ENCODE measurements around the gene NOC4L.

Gene NOC4L

GRCh38 chr12:132166801-132167591, 22.7 kb downstream of the NOC4L start:
- Histone ChIP-seq H3K4me3 (peak overlapping the region; percentile 36; the same call in 1 of the 2 replicates), H4K20me1 (peaks cover 26% of the 10 kb centered on the region), H3K27me3 (peaks cover 21% of the 10 kb centered on the region), H3K4me2 (peak overlapping the region; percentile 93), H3K36me3 (no peaks in the 10 kb centered on the region), H3K9me3 (no peaks in the 10 kb centered on the region), H3K27ac (peak overlapping the region; percentile 65), H3K4me1 (peaks cover 72% of the 10 kb centered on the region), H3K9ac (no peak overlapping the region)
- no peak for TF ChIP-seq Cebpa-rat (IDR thresholded peaks at IDR 0.05)

- peak overlapping the region; percentile 40; the same call in 1 of the 2 replicates for H3K9ac ChIP-seq
- no peak for TF ChIP-seq Cebpa-rat (IDR thresholded peaks at IDR 0.05)
- H3K4me1 ChIP-seq: peaks cover 72% of the 10 kb centered on the region
- H3K4me2 ChIP-seq: peak overlapping the region; percentile 93
- no peaks in the 10 kb centered on the region for H3K36me3 ChIP-seq
- H3K27ac ChIP-seq: peak overlapping the region; percentile 65
- peaks cover 20% of the 10 kb centered on the region for H4K20me1 ChIP-seq
- H3K4me3 ChIP-seq: peak overlapping the region; percentile 36
- no peaks in the 10 kb centered on the region for H3K9me3 ChIP-seq
- peaks cover 18% of the 10 kb centered on the region for H3K27me3 ChIP-seq
Observed at GRCh38 chr12:132167611-132168310, 23.5 kb downstream of the NOC4L start.

- peak overlapping the region; percentile 93 for H3K4me2 ChIP-seq
- H3K36me3 ChIP-seq: no peaks in the 10 kb centered on the region
- peaks cover 17% of the 10 kb centered on the region for H3K27me3 ChIP-seq
- H3K4me3 ChIP-seq: no peak overlapping the region
- peak overlapping the region; percentile 40; the same call in 1 of the 2 replicates for H3K9ac ChIP-seq
- TF ChIP-seq Cebpa-rat (IDR thresholded peaks at IDR 0.05): no peak
- peaks cover 16% of the 10 kb centered on the region for H4K20me1 ChIP-seq
- H3K9me3 ChIP-seq: no peaks in the 10 kb centered on the region
- H3K4me1 ChIP-seq: peaks cover 72% of the 10 kb centered on the region
- H3K27ac ChIP-seq: peak overlapping the region; percentile 65
Observed at GRCh38 chr12:132168311-132169031, 24.2 kb downstream of the NOC4L start.

- Histone ChIP-seq H4K20me1 (0 out of 2 replicates have a peak, but pooled peaks cover 12% of the 10 kb centered on the region), H3K9ac (no peak overlapping the region), H3K27ac (no peak overlapping the region), H3K4me2 (peak overlapping the region; percentile 94), H3K9me3 (no peaks in the 10 kb centered on the region), H3K4me1 (peaks cover 74% of the 10 kb centered on the region), H3K27me3 (peaks cover 19% of the 10 kb centered on the region; the same call in 1 of the 2 replicates), H3K4me3 (no peak overlapping the region), H3K36me3 (no peaks in the 10 kb centered on the region)
- TF ChIP-seq Cebpa-rat (IDR thresholded peaks at IDR 0.05): no peak
Observed at GRCh38 chr12:132169376-132169775, 25.1 kb downstream of the NOC4L start.

- H3K4me2 ChIP-seq: peak overlapping the region; percentile 94
- no peak overlapping the region for H3K27ac ChIP-seq
- no peak for TF ChIP-seq Cebpa-rat (IDR thresholded peaks at IDR 0.05)
- H3K9me3 ChIP-seq: no peaks in the 10 kb centered on the region
- H4K20me1 ChIP-seq: 0 out of 2 replicates have a peak, but pooled peaks cover 12% of the 10 kb centered on the region
- peaks cover 20% of the 10 kb centered on the region; the same call in 1 of the 2 replicates for H3K27me3 ChIP-seq
- H3K4me1 ChIP-seq: peaks cover 82% of the 10 kb centered on the region
- no peaks in the 10 kb centered on the region for H3K36me3 ChIP-seq
- H3K9ac ChIP-seq: no peak overlapping the region
- H3K4me3 ChIP-seq: no peak overlapping the region
Observed at GRCh38 chr12:132170094-132170636, 25.9 kb downstream of the NOC4L start.

- H3K27ac ChIP-seq: no peak overlapping the region
- H3K4me3 ChIP-seq: no peak overlapping the region
- H3K4me1 ChIP-seq: peaks cover 88% of the 10 kb centered on the region
- no peak for TF ChIP-seq Cebpa-rat (IDR thresholded peaks at IDR 0.05)
- no peaks in the 10 kb centered on the region for H3K36me3 ChIP-seq
- 0 out of 2 replicates have a peak, but pooled peaks cover 12% of the 10 kb centered on the region for H4K20me1 ChIP-seq
- peaks cover 20% of the 10 kb centered on the region; the same call in 1 of the 2 replicates for H3K27me3 ChIP-seq
- H3K9ac ChIP-seq: no peak overlapping the region
- no peaks in the 10 kb centered on the region for H3K9me3 ChIP-seq
- peak overlapping the region; percentile 94 for H3K4me2 ChIP-seq
Observed at GRCh38 chr12:132170637-132171292, 26.5 kb downstream of the NOC4L start.

- H3K4me2 ChIP-seq: peak overlapping the region; percentile 94
- H3K36me3 ChIP-seq: no peaks in the 10 kb centered on the region
- 0 out of 2 replicates have a peak, but pooled peaks cover 12% of the 10 kb centered on the region for H4K20me1 ChIP-seq
- no peak overlapping the region for H3K4me3 ChIP-seq
- H3K27ac ChIP-seq: peak overlapping the region; percentile 19; the same call in 1 of the 2 replicates
- H3K27me3 ChIP-seq: peaks cover 20% of the 10 kb centered on the region; the same call in 1 of the 2 replicates
- no peaks in the 10 kb centered on the region for H3K9me3 ChIP-seq
- peak overlapping the region; percentile 10; the same call in 1 of the 2 replicates for H3K9ac ChIP-seq
- H3K4me1 ChIP-seq: peaks cover 95% of the 10 kb centered on the region
- TF ChIP-seq Cebpa-rat (IDR thresholded peaks at IDR 0.05): no peak
Observed at GRCh38 chr12:132171293-132171967, 27.2 kb downstream of the NOC4L start.

GRCh38 chr12:132171968-132172521, 27.8 kb downstream of the NOC4L start:
- Histone ChIP-seq H3K9me3 (no peaks in the 10 kb centered on the region), H3K36me3 (no peaks in the 10 kb centered on the region), H4K20me1 (0 out of 2 replicates have a peak, but pooled peaks cover 12% of the 10 kb centered on the region), H3K4me1 (peaks cover 96% of the 10 kb centered on the region), H3K9ac (peak overlapping the region; percentile 10; the same call in 1 of the 2 replicates), H3K27me3 (peaks cover 20% of the 10 kb centered on the region; the same call in 1 of the 2 replicates), H3K4me3 (no peak overlapping the region), H3K4me2 (peak overlapping the region; percentile 94), H3K27ac (peak overlapping the region; percentile 19; the same call in 1 of the 2 replicates)
- no peak for TF ChIP-seq Cebpa-rat (IDR thresholded peaks at IDR 0.05)
